H1 (cell line): ENCODE data around the gene ABTB1. TPM values are rescaled to one million over a fixed set of nuclear protein-coding genes. Genes with fewer than 3 reads are reported as not detected.

Source experiments
- CTCF ChIA-PET: fragments of 300-600 bp; sonication (Branson Sonifier 250); formaldehyde crosslinking; loops from one replicate; lab custom pipeline; 2021; ENCODE audit not compliant: partially characterized antibody; lab: Charles Lee
- POLR2A ChIA-PET: fragments of 300-600 bp; sonication (Branson Sonifier 250); formaldehyde crosslinking; loops from one replicate; lab custom pipeline; 2021; ENCODE audit warnings: inconsistent platforms; ENCODE audit not compliant: partially characterized antibody; lab: Charles Lee
- DNase-seq, 2 experiments: peaks; one replicate each; pipeline versions ENCODE4 v3.0.0 to v3.0.0-alpha.2; 2010 to 2022; ENCODE audit warnings: low spot score in 2 of 2, low read depth in 1 of 2, mixed read lengths in 1 of 2
- FAIRE-seq: peaks from 2 replicates; lab custom pipeline; 2011; peaks lifted over from hg19 to GRCh38; lab: Jason Lieb, UNC
- H2AFZ ChIP-seq: 2 replicates; pipeline ENCODE4 v1.8.1; 2012; ENCODE audit warnings: low read length, inconsistent platforms
- H2AK5ac ChIP-seq: 2 replicates; pipeline ENCODE4 v1.6.1; 2013; ENCODE audit warnings: low read depth, low read length
- H2BK120ac ChIP-seq: replicated peaks from 2 replicates; pipeline ENCODE3; 2013; ENCODE audit warnings: low read depth, low read length, inconsistent platforms
- H2BK12ac ChIP-seq: 2 replicates; pipeline ENCODE4 v1.6.1; 2013; ENCODE audit warnings: low read depth, low read length
- H2BK15ac ChIP-seq: 2 replicates; pipeline ENCODE4 v1.6.1; 2013; ENCODE audit warnings: low read length
- H2BK20ac ChIP-seq: 2 replicates; pipeline ENCODE4 v1.6.1; 2013; ENCODE audit warnings: low read length
- H2BK5ac ChIP-seq: 2 replicates; pipeline ENCODE4 v1.6.1; 2013; ENCODE audit warnings: low read depth, low read length
- H3K14ac ChIP-seq: 2 replicates; pipeline ENCODE4 v1.6.1; 2013; ENCODE audit warnings: inconsistent platforms; ENCODE audit not compliant: insufficient read length
- H3K18ac ChIP-seq: 2 replicates; pipeline ENCODE4 v1.6.1; 2013; ENCODE audit warnings: low read length; ENCODE audit errors: extremely low read depth
- H3K23ac ChIP-seq: 2 replicates; pipeline ENCODE4 v1.6.1; 2013; ENCODE audit warnings: inconsistent platforms; ENCODE audit not compliant: insufficient read length
- H3K23me2 ChIP-seq: 2 replicates; pipeline ENCODE4 v1.6.1; 2013; ENCODE audit warnings: low read depth, low read length
- H3K27ac ChIP-seq: 2 replicates; pipeline ENCODE4 v1.6.1; 2011; ENCODE audit warnings: low read depth, low read length, inconsistent platforms
- H3K27me3 ChIP-seq, 4 experiments: replicated peaks in 1 of 4; 1 replicate in 1 of 4; 2 replicates in 3 of 4; pipeline versions ENCODE4 v1.6.1 to v1.8.1; 2011 to 2013; ENCODE audit warnings: low read length in 3 of 4, mild to moderate bottlenecking in 3 of 4, inconsistent platforms in 2 of 4, mixed read lengths in 2 of 4, moderate library complexity in 1 of 4; ENCODE audit not compliant: control insufficient read depth in 3 of 4, insufficient read depth in 3 of 4; ENCODE audit errors: extremely low read depth in 1 of 4
- H3K36me3 ChIP-seq, 4 experiments: 2 replicates each; pipeline versions ENCODE4 v1.6.1 to v1.8.1; 2011 to 2013; ENCODE audit warnings: mild to moderate bottlenecking in 4 of 4, low read length in 3 of 4, moderate library complexity in 2 of 4, control low read depth in 1 of 4, inconsistent platforms in 1 of 4; ENCODE audit not compliant: insufficient read depth in 4 of 4, control insufficient read depth in 2 of 4
- H3K4ac ChIP-seq: replicated peaks from 2 replicates; pipeline ENCODE3; 2013; ENCODE audit warnings: low read length, low read depth, mixed read lengths, inconsistent platforms; ENCODE audit not compliant: insufficient read length
- H3K4me1 ChIP-seq, 4 experiments: replicated peaks in 1 of 4; 1 replicate in 1 of 4; 2 replicates in 3 of 4; pipeline versions ENCODE4 v1.6.1 to v1.8.1; 2011 to 2013; ENCODE audit warnings: low read length in 3 of 4, inconsistent platforms in 2 of 4, mixed read lengths in 1 of 4; ENCODE audit not compliant: insufficient read depth in 4 of 4, control insufficient read depth in 3 of 4
- H3K4me2 ChIP-seq, 2 experiments: 2 replicates each; pipeline versions ENCODE4 v1.6.1 to v1.8.1; 2011 to 2013; ENCODE audit warnings: low read depth in 2 of 2, low read length in 2 of 2, control low read depth in 1 of 2, inconsistent platforms in 1 of 2, mild to moderate bottlenecking in 1 of 2; ENCODE audit not compliant: insufficient read depth in 1 of 2
- H3K4me3 ChIP-seq, 4 experiments: fragments of 200-600, 300-600 bp in 1 of 4; sonication (generic), shearing (Covaris generic), sonication (Bioruptor Twin) in 1 of 4; 2 replicates each; pipeline versions ENCODE4 v1.5.1 to v1.8.1; 2011 to 2016; ENCODE audit warnings: low read length in 4 of 4, low read depth in 3 of 4, control low read depth in 2 of 4, inconsistent platforms in 2 of 4, mild to moderate bottlenecking in 2 of 4, mixed read lengths in 1 of 4, moderate library complexity in 1 of 4; ENCODE audit not compliant: insufficient read depth in 2 of 4; ENCODE audit errors: extremely low read depth in 1 of 4
- H3K56ac ChIP-seq: replicated peaks from 2 replicates; pipeline ENCODE3; 2013; ENCODE audit warnings: low read depth, mild to moderate bottlenecking, mixed read lengths, low read length, inconsistent platforms; ENCODE audit not compliant: insufficient read length
- H3K79me1 ChIP-seq: 2 replicates; pipeline ENCODE4 v1.6.1; 2013; ENCODE audit warnings: low read depth, low read length, control low read depth
- H3K79me2 ChIP-seq, 2 experiments: 2 replicates each; pipeline versions ENCODE4 v1.6.1 to v1.8.1; 2012 to 2013; ENCODE audit warnings: low read length in 2 of 2, mild to moderate bottlenecking in 2 of 2, inconsistent platforms in 1 of 2; ENCODE audit not compliant: insufficient read depth in 2 of 2, control insufficient read depth in 1 of 2
- H3K9ac ChIP-seq, 4 experiments: replicated peaks in 1 of 4; 1 replicate in 1 of 4; 2 replicates in 3 of 4; pipeline versions ENCODE4 v1.6.1 to v1.8.1; 2011 to 2013; ENCODE audit warnings: low read depth in 3 of 4, low read length in 3 of 4, control low read depth in 2 of 4, mild to moderate bottlenecking in 2 of 4, moderate library complexity in 2 of 4, inconsistent platforms in 1 of 4; ENCODE audit errors: extremely low read depth in 1 of 4
- H3K9me3 ChIP-seq, 2 experiments: 2 replicates each; pipeline versions ENCODE4 v1.6.1 to v1.8.1; 2012 to 2013; ENCODE audit warnings: mild to moderate bottlenecking in 2 of 2, moderate library complexity in 2 of 2, control low read depth in 1 of 2, inconsistent platforms in 1 of 2, low read depth in 1 of 2, low read length in 1 of 2, mixed read lengths in 1 of 2; ENCODE audit not compliant: insufficient read depth in 2 of 2
- H4K20me1 ChIP-seq, 2 experiments: replicated peaks in 1 of 2; 2 replicates each; pipeline versions ENCODE3 to v1.8.1; 2011 to 2013; ENCODE audit warnings: inconsistent platforms in 2 of 2, low read length in 2 of 2, mild to moderate bottlenecking in 1 of 2; ENCODE audit not compliant: insufficient read depth in 2 of 2, control insufficient read depth in 1 of 2
- H4K5ac ChIP-seq: 2 replicates; pipeline ENCODE4 v1.6.1; 2013; ENCODE audit warnings: low read length, low read depth, mixed read lengths, inconsistent platforms; ENCODE audit not compliant: insufficient read length
- H4K8ac ChIP-seq: 2 replicates; pipeline ENCODE4 v1.8.0; 2013; ENCODE audit warnings: mild to moderate bottlenecking, moderate library complexity, low read length, inconsistent platforms; ENCODE audit not compliant: insufficient read depth; ENCODE audit errors: extremely low read depth
- H4K91ac ChIP-seq: replicated peaks from 2 replicates; pipeline ENCODE3; 2013; ENCODE audit warnings: low read length, mixed read lengths, inconsistent platforms; ENCODE audit not compliant: insufficient read length
- ASH2L ChIP-seq: fragments of 200-600, 300-600 bp; sonication (generic); IDR thresholded peaks from one replicate; pipeline ENCODE4 v1.7.1; 2017; ENCODE audit warnings: low read length
- ATF2 ChIP-seq: IDR thresholded peaks from 2 replicates; pipeline ENCODE4 v1.6.1; 2012; ENCODE audit warnings: low read length, inconsistent platforms
- BCL11A ChIP-seq, 2 experiments: IDR thresholded peaks; one replicate each; pipeline ENCODE4 v1.6.1; 2011; ENCODE audit warnings: low read depth in 2 of 2, low read length in 2 of 2, mild to moderate bottlenecking in 2 of 2
- KDM1A ChIP-seq: fragments of 200-600, 300-600 bp; sonication (generic); IDR thresholded peaks from 2 replicates; pipeline ENCODE4 v1.7.1; 2016; ENCODE audit warnings: mild to moderate bottlenecking, low read length, borderline replicate concordance
- NANOG ChIP-seq: IDR thresholded peaks from 2 replicates; pipeline ENCODE4 v1.6.1; 2011; ENCODE audit warnings: low read length, low read depth, mild to moderate bottlenecking, inconsistent platforms; ENCODE audit not compliant: insufficient read depth, poor library complexity, severe bottlenecking
- SAP30 ChIP-seq: fragments of 300-600 bp; sonication (generic); IDR thresholded peaks from 2 replicates; pipeline ENCODE4 v1.7.1; 2012; ENCODE audit warnings: low read length, moderate library complexity, mild to moderate bottlenecking, inconsistent platforms; ENCODE audit not compliant: insufficient read depth, insufficient replicate concordance
- SP4 ChIP-seq: IDR thresholded peaks from 2 replicates; pipeline ENCODE4 v1.6.1; 2012; ENCODE audit warnings: low read length, inconsistent platforms
- WGBS, 2 experiments: shearing (Covaris generic) in 1 of 2; methylation state at CpG; one replicate each; pipeline versions ENCODE4 v1.1.6 to v1.1.7; 2013 to 2015; ENCODE audit warnings: low lambda C conversion rate in 2 of 2, mixed read lengths in 2 of 2, inconsistent platforms in 1 of 2, low coverage in 1 of 2, missing lambda C conversion rate in 1 of 2; ENCODE audit not compliant: insufficient replicate concordance in 2 of 2, insufficient coverage in 1 of 2, insufficient read length in 1 of 2; ENCODE audit errors: extremely low coverage in 1 of 2, missing lambda C conversion rate in 1 of 2; 5-methylcytosine and 5-hydroxymethylcytosine counted together
- polyA plus RNA-seq, 7 experiments: library from polyadenylated mRNA; depleted of rRNA in 3 of 7; stranded (reverse) in 5 of 7; unstranded in 2 of 7; fragments of >200 nt in 5 of 7; fragments of 200-250 nt in 2 of 7; gene quantifications; 1 replicate in 5 of 7; 2 replicates in 1 of 7; 4 replicates in 1 of 7; pipeline versions ENCODE4 v1.2.1 to v1.2.3, GENCODE V29; 2011 to 2013; ENCODE audit warnings: missing spikeins in 2 of 7, mixed read lengths in 2 of 7
- total RNA-seq: library from RNA; stranded (reverse); fragmentation: NEBNext Ultra II Directional; extraction: Animal tissue kit (Norgen Biotek cat#: 25700); gene quantifications from 2 replicates; pipeline ENCODE4 v1.2.1, GENCODE V29; 2021

Gene ABTB1
- total and polyA plus RNA-seq, 2 of the 8 experiments (the other 6 are each of a cell fraction or from before 2014, with no cell fraction given) = 7.1 to 9.4 TPM

GRCh38 chr3:127685708-127686511 lies 13.2 kb downstream of the ABTB1 start:
- Histone ChIP-seq H3K9me3 (no peaks in the 10 kb centered on the region), H3K36me3 (no peaks in the 10 kb centered on the region), H3K4me1 (peaks cover 0 to 28% (median 10%) of the 10 kb centered on the region in 4 experiments; a peak in 6 of 7 replicates), H3K27ac (no peak overlapping the region), H2BK5ac (no peak overlapping the region), H3K23me2 (peaks cover 16% of the 10 kb centered on the region; the same call in 1 of the 2 replicates), H3K23ac (no peak overlapping the region), H3K9ac (no peak overlapping the region), H2AFZ (no peak overlapping the region), H2BK12ac (no peak overlapping the region), H3K18ac (no peak overlapping the region; the same call in 1 of the 2 replicates), H3K56ac (no peak overlapping the region), H2BK20ac (no peak overlapping the region), H4K20me1 (no peaks in the 10 kb centered on the region), H3K4me2 (no peak overlapping the region), H3K4me3 (no peak overlapping the region), H3K4ac (no peak overlapping the region), H4K5ac (no peak overlapping the region), H2AK5ac (no peak overlapping the region), H3K14ac (no peak overlapping the region), H3K79me1 (no peaks in the 10 kb centered on the region), H4K91ac (no peak overlapping the region), H2BK15ac (no peak overlapping the region), H3K79me2 (no peaks in the 10 kb centered on the region), H2BK120ac (no peak overlapping the region), H4K8ac (no peak overlapping the region), H3K27me3 (no peaks in the 10 kb centered on the region)
- DNase-seq (no peak), FAIRE-seq (no peak)
- CTCF ChIA-PET = interaction anchor here (9.6 kb wide), 1 partner anchor 7 kb away, joined by 172 read pairs; no protein-coding TSS in a partner anchor
- WGBS, 2 experiments = 91 to 100% methylated on average over 3 to 4 of the region's 4 CpGs
- POLR2A ChIA-PET = no interaction called here
- TF ChIP-seq KDM1A = no peak
- TF ChIP-seq BCL11A (IDR thresholded peaks at IDR 0.05; ENCODE audit: low read depth in 2 of 2, low read length in 2 of 2) = no peak
- no peak for TF ChIP-seq NANOG
- no peak for TF ChIP-seq SAP30
- TF ChIP-seq ATF2 = no peak
- no peak for TF ChIP-seq ASH2L
- no peak for TF ChIP-seq SP4
